Ovary (tissue), 9 donors: Measurements from ENCODE around the gene HTR1D. TPM values are rescaled to one million over a fixed set of nuclear protein-coding genes. Genes with fewer than 3 reads are reported as not detected.
"Not testable (repeated sequence)": the region's sequence is repeated elsewhere in the genome, so short reads cannot be mapped to it uniquely, and the experiment has no call there.

ENCODE experiments used
- DNase-seq, 5 donors: peaks; one replicate each; pipeline ENCODE4 v3.0.0-alpha.2; 2019 to 2020
- H3K27ac ChIP-seq, 2 donors: fragments of 200-600 bp; one replicate each; pipeline versions ENCODE4 v1.5.1 to v1.8.0; 2019 to 2022
- H3K27me3 ChIP-seq: fragments of 200-600 bp; one replicate; pipeline ENCODE4 v1.8.0; 2022
- H3K36me3 ChIP-seq: fragments of 200-600 bp; sonication (generic); one replicate; pipeline ENCODE4 v1.5.1; 2019
- H3K4me1 ChIP-seq: one replicate; pipeline ENCODE4 v1.8.1; 2013; ENCODE audit warnings: mild to moderate bottlenecking, moderate library complexity; ENCODE audit not compliant: insufficient read depth
- H3K4me3 ChIP-seq: fragments of 200-600 bp; sonication (generic); one replicate; pipeline ENCODE4 v1.5.1; 2017
- H3K9me3 ChIP-seq, 2 donors: fragments of 200-600 bp in 1 of 2; sonication (generic) in 1 of 2; one replicate each; pipeline versions ENCODE4 v1.5.1 to v1.8.1; 2013 to 2019; ENCODE audit warnings: mild to moderate bottlenecking in 1 of 2, moderate library complexity in 1 of 2
- CTCF ChIP-seq, 3 donors: fragments of 450-650 bp in 2 of 3; fragments of 200-600 bp in 1 of 3; IDR thresholded peaks; one replicate each; pipeline versions ENCODE4 v1.5.1 to v1.8.0; 2016 to 2022; ENCODE audit warnings: antibody characterized with exemption in 3 of 3, mild to moderate bottlenecking in 1 of 3
- EP300 ChIP-seq: sonication (generic); formaldehyde crosslinking; IDR thresholded peaks from one replicate; pipeline ENCODE4 v1.6.1; 2017; ENCODE audit warnings: antibody characterized with exemption
- POLR2A ChIP-seq: fragments of 450-650 bp; IDR thresholded peaks from one replicate; pipeline ENCODE4 v1.6.1; 2017; ENCODE audit warnings: antibody characterized with exemption, mild to moderate bottlenecking, moderate library complexity
- WGBS, 3 donors: extraction: QIAGEN DNeasy Blood & Tissue Kit in 1 of 3; methylation state at CpG; one replicate each; pipeline versions ENCODE4 v1.1.5 to v1.1.7; 2013 to 2017; 5-methylcytosine and 5-hydroxymethylcytosine counted together
- intact Hi-C, 4 donors: fragments of 100-400 bp; cut with DNase I; formaldehyde crosslinking; loops; one replicate each; pipeline versions ENCODE4 v1.11.0 to v1.15.1; 2022 to 2023
- polyA plus RNA-seq, 2 donors: library from polyadenylated mRNA; stranded (reverse); fragments of 200-250 nt in 1 of 2; fragments of 350-450 nt in 1 of 2; fragmentation: Illumina TruSeq in 1 of 2; extraction: RNeasy Lipid Tissue Mini Kit (QIAGEN cat#74804) in 1 of 2; gene quantifications; one replicate each; pipeline ENCODE4 v1.2.3, GENCODE V29; 2013 to 2014
- total RNA-seq, 7 donors: library from RNA; depleted of rRNA in 2 of 7; stranded (reverse); fragments of >200 nt in 2 of 7; fragmentation: NEBNext Ultra II Directional in 3 of 7; extraction: Animal tissue kit (Norgen Biotek cat#: 25700) in 3 of 7; gene quantifications; one replicate each; pipeline versions ENCODE4 v1.1.0 to v1.2.4, GENCODE V29; 2016 to 2023
- donor health status: DM: no; HTN: no; CAD: no; lungs with moderate emphysema.
- donor health status: DM: no; HTN: no; CAD: no.
- donor health status: Bipolar disorder and iron deficiency.
- donor health status: DM: yes; HTN: yes; CAD: no.
- donor health status: DM: no; HTN: no; CAD: no.
- donor health status: DM: yes; HTN: yes; CAD: no.

HTR1D gene
- total and polyA plus RNA-seq, 9 donors: 0.05 to 0.80 (median 0.10) TPM; not detected in 5

GRCh38 chr1:23210351-23210785, 6.9 kb downstream of the HTR1D start:
- Histone ChIP-seq H3K27ac (no peak overlapping the region), H3K4me3 (no peak overlapping the region), H3K4me1 (no peaks in the 10 kb centered on the region), H3K9me3 (no peaks in the 10 kb centered on the region), H3K36me3 (no peaks in the 10 kb centered on the region), H3K27me3 (no peaks in the 10 kb centered on the region)
- 28 to 38% (median 35%) methylated on average over 6 of the region's 6 CpGs for WGBS, 3 donors
- no peak for DNase-seq
- intact Hi-C loops: no loop called here
- TF ChIP-seq CTCF (IDR thresholded peaks at IDR 0.05) (no peak), EP300 (no peak), POLR2A (no peak)

GRCh38 chr1:23209770-23210169, 7.5 kb downstream of the HTR1D start:
- Histone ChIP-seq H3K9me3 (no peaks in the 10 kb centered on the region), H3K27me3 (no peaks in the 10 kb centered on the region), H3K27ac (no peak overlapping the region), H3K4me3 (no peak overlapping the region), H3K4me1 (no peaks in the 10 kb centered on the region), H3K36me3 (no peaks in the 10 kb centered on the region)
- intact Hi-C loops: no loop called here
- no peak for DNase-seq
- 79 to 93% (median 80%) methylated on average over 4 of the region's 4 CpGs for WGBS, 3 donors
- TF ChIP-seq EP300 (no peak), POLR2A (no peak), CTCF (IDR thresholded peaks at IDR 0.05) (no peak)

GRCh38 chr1:23208527-23208926, 8.8 kb downstream of the HTR1D start:
- Histone ChIP-seq H3K36me3 (no peaks in the 10 kb centered on the region), H3K4me1 (no peaks in the 10 kb centered on the region), H3K9me3 (no peaks in the 10 kb centered on the region), H3K4me3 (no peak overlapping the region), H3K27me3 (no peaks in the 10 kb centered on the region), H3K27ac (no peak overlapping the region)
- intact Hi-C loops: no loop called here
- no peak for DNase-seq
- 79 to 88% (median 87%) methylated on average over 2 of the region's 2 CpGs for WGBS, 3 donors
- no peak for TF ChIP-seq CTCF (IDR thresholded peaks at IDR 0.05)
- TF ChIP-seq EP300: no peak
- TF ChIP-seq POLR2A: no peak

- H3K4me1 ChIP-seq, H3K9me3 ChIP-seq, H3K4me3 ChIP-seq, intact Hi-C loops, H3K27me3 ChIP-seq, H3K36me3 ChIP-seq, H3K27ac ChIP-seq, DNase-seq: not testable (repeated sequence)
- 86 to 93% (median 91%) methylated on average over 8 of the region's 8 CpGs for WGBS, 3 donors
These were observed 9.6 kb downstream of the HTR1D start for GRCh38 chr1:23207733-23208132.

GRCh38 chr1:23202263-23202749, 15.0 kb downstream of the HTR1D start:
- Histone ChIP-seq H3K36me3 (no peaks in the 10 kb centered on the region), H3K9me3 (no peaks in the 10 kb centered on the region), H3K27me3 (no peaks in the 10 kb centered on the region), H3K4me1 (no peaks in the 10 kb centered on the region), H3K27ac (no peak overlapping the region), H3K4me3 (no peak overlapping the region)
- intact Hi-C loops: no loop called here
- no peak for DNase-seq
- no peak for TF ChIP-seq EP300
- TF ChIP-seq POLR2A: no peak
- no peak for TF ChIP-seq CTCF (IDR thresholded peaks at IDR 0.05)
- 57 to 67% (median 62%) methylated on average over 3 of the region's 3 CpGs for WGBS, 3 donors
